ENCODE results near the gene TINAGL1. TPM values are rescaled to one million over a fixed set of nuclear protein-coding genes. Genes with fewer than 3 reads are reported as not detected.

The TINAGL1 gene
- total RNA-seq, 1 donor from 2014 or later, result 5.7 TPM

- H3K27ac ChIP-seq (ENCODE audit: low read depth, low read length), result no peak overlapping the region
- H3K4me2 ChIP-seq (ENCODE audit: low read length), result no peak overlapping the region
- H3K27me3 Mint-ChIP-seq (ENCODE audit: low read depth, unreplicated experiment), result peaks cover 36% of the 10 kb centered on the region
- no peak overlapping the region for H3K4me3 Mint-ChIP-seq (ENCODE audit: unreplicated experiment)
- H3K27me3 ChIP-seq (ENCODE audit: insufficient read depth, low read length), result no peaks in the 10 kb centered on the region
- peaks cover 11% of the 10 kb centered on the region for H3K4me1 ChIP-seq (ENCODE audit: insufficient read depth, low read length)
- H3K4me3 ChIP-seq (ENCODE audit: insufficient read depth, low read depth, low read length), result no peak overlapping the region
- no peaks in the 10 kb centered on the region for H4K20me1 ChIP-seq (ENCODE audit: insufficient read depth, low read length)
- H3K9me3 Mint-ChIP-seq (ENCODE audit: unreplicated experiment), result no peaks in the 10 kb centered on the region
- no peak overlapping the region for H3K27ac Mint-ChIP-seq (ENCODE audit: unreplicated experiment)
- H3K9me3 ChIP-seq (ENCODE audit: insufficient read depth, low read depth, low read length), result no peaks in the 10 kb centered on the region
- TF ChIP-seq EZH2 (IDR thresholded peaks at IDR 0.05; ENCODE audit: insufficient read depth, low read length), result no peak
- TF ChIP-seq CTCF (IDR thresholded peaks at IDR 0.05; ENCODE audit: insufficient read depth, low read depth, low read length), result no peak
- peaks cover 23% of the 10 kb centered on the region for H3K4me1 Mint-ChIP-seq (ENCODE audit: low read depth, unreplicated experiment)
- H3K36me3 ChIP-seq (ENCODE audit: insufficient read depth, low read length), result no peaks in the 10 kb centered on the region
- no peak overlapping the region for H2AFZ ChIP-seq (ENCODE audit: low read depth, low read length)
- H3K79me2 ChIP-seq (ENCODE audit: insufficient read depth, low read length), result no peaks in the 10 kb centered on the region
- no peak for FAIRE-seq
- peaks cover 4% of the 10 kb centered on the region for H3K36me3 Mint-ChIP-seq (ENCODE audit: low read depth, unreplicated experiment)
- no peak for DNase-seq (ENCODE audit: low read depth)
- H3K9ac ChIP-seq (ENCODE audit: low read length), result no peak overlapping the region
Measured at GRCh38 chr1:31568895-31569595, 7.3 kb upstream of the TINAGL1 start.

- FAIRE-seq, result no peak
- Histone ChIP-seq H3K4me2 (ENCODE audit: low read length) (no peak overlapping the region), H2AFZ (ENCODE audit: low read depth, low read length) (no peak overlapping the region), H3K9ac (ENCODE audit: low read length) (no peak overlapping the region), H3K79me2 (ENCODE audit: insufficient read depth, low read length) (no peaks in the 10 kb centered on the region), H3K4me1 (ENCODE audit: insufficient read depth, low read length) (peaks cover 18% of the 10 kb centered on the region), H3K27me3 (ENCODE audit: insufficient read depth, low read length) (no peaks in the 10 kb centered on the region), H3K36me3 (ENCODE audit: insufficient read depth, low read length) (no peaks in the 10 kb centered on the region), H4K20me1 (ENCODE audit: insufficient read depth, low read length) (no peaks in the 10 kb centered on the region), H3K27ac (ENCODE audit: low read depth, low read length) (no peak overlapping the region), H3K4me3 (ENCODE audit: insufficient read depth, low read depth, low read length) (no peak overlapping the region), H3K9me3 (ENCODE audit: insufficient read depth, low read depth, low read length) (no peaks in the 10 kb centered on the region)
- H3K36me3 Mint-ChIP-seq (ENCODE audit: low read depth, unreplicated experiment), result peaks cover 4% of the 10 kb centered on the region
- no peak for DNase-seq (ENCODE audit: low read depth)
- no peak for TF ChIP-seq CTCF (IDR thresholded peaks at IDR 0.05; ENCODE audit: insufficient read depth, low read depth, low read length)
- TF ChIP-seq EZH2 (IDR thresholded peaks at IDR 0.05; ENCODE audit: insufficient read depth, low read length), result no peak
- peaks cover 25% of the 10 kb centered on the region for H3K4me1 Mint-ChIP-seq (ENCODE audit: low read depth, unreplicated experiment)
- H3K27me3 Mint-ChIP-seq (ENCODE audit: low read depth, unreplicated experiment), result peaks cover 31% of the 10 kb centered on the region
- H3K27ac Mint-ChIP-seq (ENCODE audit: unreplicated experiment), result no peak overlapping the region
- H3K4me3 Mint-ChIP-seq (ENCODE audit: unreplicated experiment), result no peak overlapping the region
- no peaks in the 10 kb centered on the region for H3K9me3 Mint-ChIP-seq (ENCODE audit: unreplicated experiment)
Measured at GRCh38 chr1:31569596-31570173, 6.6 kb upstream of the TINAGL1 start.

- no peak overlapping the region for H2AFZ ChIP-seq (ENCODE audit: low read depth, low read length)
- H3K4me1 ChIP-seq (ENCODE audit: insufficient read depth, low read length), result peaks cover 23% of the 10 kb centered on the region
- H3K4me2 ChIP-seq (ENCODE audit: low read length), result no peak overlapping the region
- no peak for FAIRE-seq
- no peak for DNase-seq (ENCODE audit: low read depth)
- no peaks in the 10 kb centered on the region for H3K27me3 ChIP-seq (ENCODE audit: insufficient read depth, low read length)
- no peaks in the 10 kb centered on the region for H4K20me1 ChIP-seq (ENCODE audit: insufficient read depth, low read length)
- H3K27ac ChIP-seq (ENCODE audit: low read depth, low read length), result no peak overlapping the region
- H3K79me2 ChIP-seq (ENCODE audit: insufficient read depth, low read length), result no peaks in the 10 kb centered on the region
- Mint-ChIP-seq H3K4me1 (ENCODE audit: low read depth, unreplicated experiment) (peaks cover 29% of the 10 kb centered on the region), H3K9me3 (ENCODE audit: unreplicated experiment) (no peaks in the 10 kb centered on the region), H3K36me3 (ENCODE audit: low read depth, unreplicated experiment) (peaks cover 4% of the 10 kb centered on the region), H3K4me3 (ENCODE audit: unreplicated experiment) (no peak overlapping the region), H3K27ac (ENCODE audit: unreplicated experiment) (no peak overlapping the region), H3K27me3 (ENCODE audit: low read depth, unreplicated experiment) (peaks cover 31% of the 10 kb centered on the region)
- H3K9me3 ChIP-seq (ENCODE audit: insufficient read depth, low read depth, low read length), result no peaks in the 10 kb centered on the region
- no peaks in the 10 kb centered on the region for H3K36me3 ChIP-seq (ENCODE audit: insufficient read depth, low read length)
- H3K4me3 ChIP-seq (ENCODE audit: insufficient read depth, low read depth, low read length), result no peak overlapping the region
- no peak overlapping the region for H3K9ac ChIP-seq (ENCODE audit: low read length)
- TF ChIP-seq EZH2 (IDR thresholded peaks at IDR 0.05; ENCODE audit: insufficient read depth, low read length), result no peak
- no peak for TF ChIP-seq CTCF (IDR thresholded peaks at IDR 0.05; ENCODE audit: insufficient read depth, low read depth, low read length)
Measured at GRCh38 chr1:31570228-31570627, 6.1 kb upstream of the TINAGL1 start.

All from astrocyte (in vitro differentiated cells and primary cell).